HG03175 (cell line): ENCODE results near the gene OR2V1.
"Not testable (repeated sequence)": the region's sequence is repeated elsewhere in the genome, so short reads cannot be mapped to it uniquely, and the experiment has no call there.

Experiments
- ATAC-seq: cut with Tn5 transposase; IDR thresholded peaks from one replicate; pipeline ENCODE4 v1.9.1; 2021; ENCODE audit warnings: mild to moderate bottlenecking, moderate library complexity; ENCODE audit not compliant: unreplicated experiment

The OR2V1 gene

DNA sequence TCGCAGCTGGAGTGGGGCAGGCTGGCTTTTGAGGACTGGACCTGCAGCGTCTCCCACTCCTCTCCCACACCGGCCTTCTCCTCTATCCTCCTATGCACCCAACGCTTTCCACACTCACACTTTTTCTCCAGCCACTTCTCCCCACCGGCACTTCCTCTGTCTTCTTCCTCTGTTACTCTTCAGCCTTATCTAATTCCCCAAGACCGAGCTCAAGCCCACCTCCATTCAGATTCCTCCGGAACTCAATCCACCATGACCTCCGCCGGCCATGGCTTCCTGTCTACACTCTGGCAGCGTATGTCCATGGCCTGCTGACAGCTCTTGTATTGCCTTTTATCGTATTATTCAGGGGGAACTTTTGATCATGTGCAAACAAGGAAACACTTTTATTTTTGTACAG is 545 bp upstream of the OR2V1 start:
- ATAC-seq, result no peak

DNA sequence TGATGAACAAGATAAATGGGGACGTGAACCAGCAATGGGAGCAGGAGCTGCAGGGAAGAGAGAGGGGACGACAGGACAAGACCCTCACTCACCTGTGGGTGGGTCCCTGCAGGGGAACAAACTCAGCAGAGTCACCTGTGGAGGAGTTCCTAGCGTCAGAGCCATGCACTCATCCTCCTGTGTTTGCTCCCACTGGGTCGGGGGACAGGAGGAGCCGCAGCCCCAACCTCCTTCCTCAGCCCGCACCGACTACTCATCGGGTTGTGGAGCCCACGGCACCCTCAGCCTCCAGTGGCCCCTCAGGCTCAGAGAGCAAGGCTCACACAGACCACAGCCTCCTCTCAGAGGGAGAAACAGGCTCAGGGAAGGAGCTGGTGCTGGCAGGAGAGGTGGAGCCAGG is 888 bp downstream of the OR2V1 start:
- not testable (repeated sequence) for ATAC-seq

DNA sequence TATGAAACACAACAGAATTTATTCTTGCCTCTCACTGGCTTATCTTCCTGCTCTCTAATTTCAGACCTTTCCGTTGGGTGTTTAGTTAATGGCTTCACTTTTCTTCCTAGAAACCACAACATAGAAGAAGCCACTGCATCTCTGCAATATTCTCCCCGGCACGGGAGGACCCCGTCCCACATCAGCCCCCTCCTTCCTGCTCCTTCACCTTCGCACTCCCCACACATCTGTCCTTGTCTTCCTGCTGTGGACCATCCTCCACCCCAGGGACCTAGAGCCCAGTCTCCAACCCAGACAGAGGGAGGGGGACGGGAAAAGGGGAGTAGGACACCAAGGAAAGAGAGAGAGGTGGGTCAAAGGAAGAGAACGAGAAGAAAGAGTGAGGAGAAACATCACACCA is 1.4 kb downstream of the OR2V1 start:
- ATAC-seq, result no peak

DNA sequence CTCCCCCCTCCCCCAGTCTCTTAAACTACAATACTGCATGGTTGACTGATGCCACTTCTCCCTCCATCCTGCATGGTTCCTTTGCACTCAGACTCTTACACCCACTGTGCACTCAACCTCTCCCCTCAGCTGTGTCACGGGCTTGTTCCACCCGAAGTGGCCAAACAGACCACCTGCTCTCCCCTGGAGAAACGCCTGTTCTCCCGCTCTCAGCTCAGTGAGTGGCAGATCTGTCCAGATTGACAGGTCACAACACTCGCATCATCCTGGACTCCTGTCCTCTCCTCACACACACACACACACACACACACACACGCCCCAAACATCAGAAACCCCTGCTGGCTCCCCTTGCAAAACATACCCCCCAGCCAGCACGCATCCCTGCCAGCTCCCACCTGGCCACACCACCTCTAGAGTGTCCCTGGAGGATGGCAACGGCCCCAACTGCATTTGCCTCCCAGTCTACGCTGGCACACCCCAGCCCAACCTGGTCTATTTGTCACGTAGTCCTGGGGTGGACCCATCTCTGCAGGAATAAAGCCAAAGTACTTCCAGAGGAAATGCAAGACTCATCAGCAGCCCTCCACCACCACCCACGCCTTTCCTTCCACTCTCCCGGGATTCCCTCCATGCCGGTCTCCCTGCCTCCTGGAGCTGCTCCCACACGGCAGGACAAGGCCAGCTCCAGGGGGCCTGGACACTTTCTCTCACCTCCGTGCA is 2.9 kb downstream of the OR2V1 start:
- no peak for ATAC-seq

DNA sequence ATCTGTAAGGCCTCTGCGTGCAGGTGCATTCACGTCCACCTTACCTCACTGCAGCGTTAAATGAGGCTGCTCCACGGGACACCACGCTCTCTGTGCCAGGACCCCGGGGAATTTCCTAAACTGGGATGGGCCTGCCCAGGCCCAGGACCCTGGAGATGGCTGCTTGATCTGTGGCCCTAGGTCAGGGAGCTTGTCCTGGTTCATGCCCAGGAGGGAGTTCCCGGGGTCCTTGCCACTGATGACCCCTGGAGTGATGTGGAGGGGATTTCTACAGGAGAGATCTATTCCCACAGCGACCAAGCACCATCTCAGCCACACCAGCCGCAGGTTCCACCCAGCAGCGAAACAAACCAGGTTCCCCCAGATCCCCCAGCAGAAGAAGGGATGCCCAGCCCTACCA is 3.5 kb downstream of the OR2V1 start:
- no peak for ATAC-seq

DNA sequence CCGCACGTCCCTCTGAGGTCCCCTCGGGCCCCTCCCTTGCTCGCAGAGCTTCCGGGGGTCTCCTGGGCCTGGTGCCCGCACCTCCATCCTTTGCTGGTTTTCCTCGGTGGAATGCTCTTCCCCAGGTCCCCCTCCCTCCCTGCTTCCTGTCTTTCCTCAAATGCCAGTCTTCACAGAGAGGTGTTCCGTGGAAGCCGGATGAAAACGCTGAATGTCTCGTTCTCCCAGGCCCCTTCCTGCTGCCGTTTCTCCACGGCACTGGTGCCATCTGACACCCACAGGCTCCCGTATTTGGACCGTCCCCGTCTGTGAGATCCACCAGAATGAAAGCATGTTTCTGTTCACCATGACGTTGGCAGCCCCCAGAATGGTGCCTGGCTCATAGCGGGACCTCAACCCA is 4.1 kb downstream of the OR2V1 start:
- ATAC-seq, result no peak

DNA sequence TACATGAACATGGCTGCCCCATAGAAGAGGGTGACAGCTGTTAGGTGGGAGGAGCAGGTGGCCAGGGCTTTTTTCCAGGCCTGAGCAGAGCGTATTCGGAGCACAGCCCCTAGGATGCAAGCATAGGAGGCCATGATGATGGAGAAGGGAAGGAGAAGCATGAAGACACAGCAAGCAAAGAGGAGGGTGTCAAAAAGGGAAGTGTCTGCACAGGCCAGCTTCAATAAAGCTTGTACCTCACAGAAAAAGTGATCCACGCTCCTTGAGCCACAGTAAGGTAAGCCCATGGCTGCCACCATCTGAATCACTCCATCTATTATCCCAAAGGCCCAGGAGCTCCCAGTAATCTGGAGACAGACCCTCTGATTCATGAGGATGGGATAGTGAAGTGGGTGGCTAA is 6.4 kb downstream of the OR2V1 start:
- no peak for ATAC-seq

DNA sequence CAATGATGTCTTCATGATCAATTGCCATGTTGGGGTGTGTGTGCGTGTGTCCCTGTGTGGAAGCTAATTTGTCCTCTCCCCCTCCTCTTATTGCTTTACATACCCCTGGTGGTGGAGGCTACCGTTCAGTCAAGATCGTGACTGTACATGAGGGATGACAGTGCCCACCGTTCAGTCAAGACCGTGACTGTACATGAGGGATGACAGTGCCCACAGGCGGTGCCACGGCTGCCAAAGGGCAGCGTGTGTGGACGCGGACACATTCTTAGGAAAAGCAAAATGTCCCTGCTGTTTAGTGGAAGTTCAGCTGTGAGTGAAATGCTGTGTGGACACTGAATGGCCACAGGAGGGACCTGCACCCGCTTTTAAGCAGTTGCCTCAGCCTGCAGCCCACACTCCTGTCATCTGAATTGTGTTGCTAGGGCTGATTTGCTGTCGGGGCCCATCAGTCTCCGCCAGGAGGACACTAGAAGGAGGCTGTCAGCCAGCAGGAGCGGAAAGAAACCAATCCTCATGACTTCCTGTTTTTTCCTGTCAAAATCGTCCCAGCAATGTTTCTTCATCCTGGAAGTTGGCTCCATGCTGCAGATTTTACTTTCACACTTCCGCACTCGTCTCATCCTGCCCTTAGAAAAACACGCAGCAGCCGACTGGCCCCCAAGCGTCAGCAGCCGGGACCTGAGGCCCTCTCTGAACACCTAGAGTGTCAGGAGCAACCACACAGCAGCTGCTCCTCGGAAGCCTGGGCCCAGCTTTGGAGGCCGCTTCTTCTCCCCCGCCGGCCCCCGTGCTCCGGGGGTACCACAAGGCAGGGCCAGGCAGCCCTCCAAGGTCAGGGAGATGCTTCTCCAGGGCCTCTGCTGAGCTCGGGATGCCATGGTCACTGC is 9.1 kb downstream of the OR2V1 start:
- no peak for ATAC-seq

DNA sequence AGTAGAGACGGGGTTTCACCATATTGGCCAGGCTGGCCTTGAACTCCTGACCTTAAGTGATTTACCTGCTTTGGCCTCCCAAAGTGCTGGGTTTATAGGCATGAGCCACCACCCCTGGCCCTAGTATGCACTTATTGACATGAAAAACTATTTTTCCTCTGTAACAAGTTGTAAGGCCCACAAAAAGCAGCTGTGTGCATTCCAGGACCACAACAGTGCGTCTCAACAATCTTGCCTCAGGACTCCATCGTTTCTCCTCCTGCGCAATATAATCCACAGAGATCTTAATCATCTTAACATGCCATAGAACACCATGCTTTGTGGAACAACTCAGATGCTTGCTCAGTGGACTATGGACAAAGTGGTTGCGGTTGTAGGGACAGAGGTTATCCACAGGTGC is 10.2 kb downstream of the OR2V1 start:
- no peak for ATAC-seq

DNA sequence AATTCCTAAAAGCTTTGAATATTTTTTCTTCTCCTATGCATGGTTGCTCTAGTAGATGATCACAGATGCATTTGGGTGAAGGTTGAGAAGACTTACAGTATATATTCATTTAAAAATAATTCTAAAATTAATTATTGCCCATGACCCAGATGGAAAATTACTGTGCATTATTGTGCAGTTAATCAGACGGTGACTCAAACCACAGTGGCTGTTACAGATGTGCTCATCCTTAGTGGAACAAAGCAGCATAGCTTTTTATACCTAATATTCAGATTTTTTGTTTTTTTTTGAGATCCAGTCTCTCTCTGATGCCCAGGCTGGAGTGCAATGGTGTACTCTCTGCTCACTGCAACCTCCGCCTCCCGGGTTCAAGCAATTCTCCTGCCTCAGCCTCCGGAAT is 10.7 kb downstream of the OR2V1 start:
- ATAC-seq, result no peak

DNA sequence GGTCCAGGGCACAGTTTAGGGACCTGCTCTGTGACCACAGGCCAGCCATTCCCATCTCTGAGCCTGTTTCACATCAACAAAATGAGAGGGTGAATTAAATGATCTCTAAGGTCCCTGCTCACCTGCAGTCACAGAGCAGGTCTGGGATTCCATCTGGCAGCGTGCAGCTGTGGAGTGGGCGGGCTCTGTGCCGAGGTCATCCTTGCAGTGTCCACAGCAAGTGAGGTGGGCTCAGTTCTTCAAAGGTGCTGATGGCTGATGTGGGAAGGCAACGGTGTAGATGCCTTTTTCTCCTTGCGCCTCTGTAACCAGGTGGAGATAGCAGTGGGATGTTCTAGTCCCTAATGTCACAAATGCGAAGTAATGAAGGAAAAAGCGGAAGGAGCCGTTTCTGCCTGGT is 11.9 kb downstream of the OR2V1 start:
- no peak for ATAC-seq

DNA sequence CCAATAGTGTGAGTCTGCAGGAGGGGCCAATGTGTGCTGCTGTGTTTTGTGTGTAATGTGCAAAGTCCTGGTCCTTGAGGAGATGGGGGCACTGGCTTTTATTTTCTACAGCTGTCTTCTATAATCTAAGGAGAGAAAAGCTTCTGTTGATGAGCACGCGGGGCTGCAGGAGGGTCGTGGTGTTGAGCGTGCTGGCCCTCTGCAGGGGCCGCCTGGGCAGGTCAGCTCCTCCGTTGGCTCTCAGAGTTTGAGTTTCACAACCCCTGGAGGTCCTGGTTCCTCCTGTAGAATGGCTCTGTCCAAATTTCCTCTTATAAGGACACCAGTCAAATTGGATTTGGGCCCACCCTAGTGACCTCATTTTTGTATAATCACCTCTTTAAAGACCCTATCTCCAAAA is 12.6 kb downstream of the OR2V1 start:
- ATAC-seq, result no peak

DNA sequence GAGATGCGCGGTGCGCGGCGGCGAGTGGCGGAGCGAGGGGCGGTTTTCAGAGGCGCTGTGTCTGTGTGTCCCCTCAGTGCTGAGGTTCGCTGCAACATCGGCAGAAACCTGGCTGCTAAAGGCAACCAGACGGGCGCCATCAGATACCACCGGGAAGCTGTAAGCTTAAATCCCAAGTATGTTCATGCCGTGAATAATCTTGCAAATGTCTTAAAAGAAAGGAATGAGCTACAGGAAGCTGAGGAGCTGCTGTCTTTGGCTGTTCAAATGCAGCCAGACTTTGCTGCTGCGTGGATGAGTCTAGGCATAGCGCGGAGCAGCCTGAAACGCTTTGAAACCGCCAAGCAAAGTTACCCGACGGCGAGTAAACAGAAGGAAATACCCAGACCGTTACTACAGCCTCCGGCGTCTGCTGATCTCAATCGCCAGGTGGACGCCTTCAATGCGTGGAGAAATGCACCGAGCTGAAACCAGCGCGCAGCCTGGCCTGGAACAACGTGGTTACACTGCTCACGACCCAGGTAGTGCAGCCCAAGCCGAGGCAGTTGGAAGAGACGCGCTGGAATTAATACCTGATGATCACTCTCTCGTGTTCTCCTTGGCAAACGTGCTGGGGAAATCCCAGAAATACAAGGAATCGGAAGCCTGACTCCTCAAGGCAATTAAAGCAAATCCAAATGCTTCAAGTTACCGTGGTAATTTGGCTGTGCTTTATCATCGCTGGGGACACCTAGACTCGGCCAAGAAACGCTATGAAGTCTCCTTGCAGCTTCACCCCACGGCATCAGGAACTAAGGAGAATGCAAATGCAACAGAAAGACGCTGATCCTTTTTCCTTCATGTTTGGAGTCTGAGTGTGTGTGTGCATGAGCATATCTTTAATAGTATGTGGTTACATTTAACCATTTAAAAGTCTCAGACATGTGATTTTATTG is 15.9 kb downstream of the OR2V1 start:
- no peak for ATAC-seq

DNA sequence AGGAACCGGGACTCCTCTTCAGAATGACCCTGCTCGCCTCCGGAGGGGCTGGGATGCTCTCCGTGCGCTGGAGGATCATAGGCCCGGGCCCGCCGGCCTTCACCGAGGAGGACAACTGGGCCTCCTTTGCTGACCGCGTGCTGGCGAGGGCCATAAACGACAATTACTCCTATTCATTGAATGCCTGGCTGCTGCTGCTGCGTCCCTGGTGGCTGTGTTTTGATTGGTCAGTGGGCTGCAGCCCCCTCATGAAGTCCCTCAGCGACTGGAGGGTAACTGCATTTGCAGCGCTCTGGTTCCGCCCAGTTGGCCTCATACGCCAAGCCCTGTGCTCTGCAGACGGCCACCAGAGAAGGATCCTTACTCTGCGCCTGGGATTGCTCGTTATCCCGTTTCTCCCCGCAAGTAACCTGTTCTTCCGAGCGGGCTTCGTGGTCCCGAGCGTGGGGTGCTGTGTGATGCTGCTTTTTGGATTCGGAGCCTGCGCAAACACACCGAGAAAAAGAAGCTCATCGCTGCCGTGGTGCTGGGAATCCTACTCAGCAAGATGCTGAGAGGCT is 16.6 kb downstream of the OR2V1 start:
- ATAC-seq, result no peak

DNA sequence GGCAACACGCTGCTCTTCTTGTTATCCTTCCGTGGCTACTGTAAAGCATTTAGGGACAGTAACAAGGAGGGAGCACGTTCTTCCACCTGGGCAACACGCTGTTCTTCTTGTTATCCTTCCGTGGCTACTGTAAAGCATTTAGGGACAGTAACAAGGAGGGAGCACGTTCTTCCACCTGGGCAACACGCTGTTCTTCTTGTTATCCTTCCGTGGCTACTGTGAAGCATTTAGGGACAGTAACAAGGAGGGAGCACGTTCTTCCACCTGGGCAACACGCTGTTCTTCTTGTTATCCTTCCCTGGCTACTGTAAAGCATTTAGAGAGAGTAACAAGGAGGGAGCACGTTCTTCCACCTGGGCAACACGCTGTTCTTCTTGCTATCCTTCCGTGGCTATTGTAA is 17.4 kb downstream of the OR2V1 start:
- ATAC-seq, result not testable (repeated sequence)

DNA sequence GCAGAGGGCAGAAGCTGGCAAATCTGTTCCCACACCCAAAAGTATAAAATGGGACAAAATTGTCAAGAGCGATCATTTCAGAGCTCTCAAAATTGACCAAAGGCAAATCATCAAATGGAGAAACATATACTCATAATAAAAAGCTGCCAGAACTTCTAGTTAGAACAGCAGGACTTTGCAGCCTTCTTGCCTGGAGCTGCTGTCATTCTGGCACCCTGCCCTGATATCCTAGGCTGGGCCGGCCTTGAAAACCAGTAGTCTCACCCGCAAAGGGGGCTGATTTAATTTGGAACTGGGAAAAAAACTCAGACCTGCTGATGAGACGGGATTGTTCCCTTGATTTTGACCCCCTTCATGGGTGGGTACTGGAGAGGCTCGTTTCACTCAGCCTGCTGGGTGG is 18.5 kb downstream of the OR2V1 start:
- ATAC-seq, result no peak

DNA sequence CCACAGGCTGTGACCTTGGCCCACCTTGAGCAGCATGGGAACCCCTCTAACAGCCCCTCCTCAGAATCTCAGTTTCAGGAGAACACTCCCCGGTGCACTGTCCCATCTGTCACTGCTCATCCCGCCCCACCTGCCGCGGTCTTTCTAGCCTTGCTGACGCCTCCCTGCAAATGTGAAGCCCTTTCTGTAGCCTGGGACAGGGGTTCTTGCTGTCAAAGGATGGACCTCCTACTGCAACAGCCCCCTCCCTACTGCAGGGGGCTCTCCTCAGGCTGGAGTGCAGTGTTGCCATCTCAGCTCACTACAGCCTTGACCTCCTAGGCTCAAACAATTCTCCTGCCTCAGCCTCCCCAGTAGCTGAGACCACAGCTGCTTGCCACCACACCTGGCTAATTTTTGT is 20.0 kb downstream of the OR2V1 start:
- ATAC-seq, result no peak

DNA sequence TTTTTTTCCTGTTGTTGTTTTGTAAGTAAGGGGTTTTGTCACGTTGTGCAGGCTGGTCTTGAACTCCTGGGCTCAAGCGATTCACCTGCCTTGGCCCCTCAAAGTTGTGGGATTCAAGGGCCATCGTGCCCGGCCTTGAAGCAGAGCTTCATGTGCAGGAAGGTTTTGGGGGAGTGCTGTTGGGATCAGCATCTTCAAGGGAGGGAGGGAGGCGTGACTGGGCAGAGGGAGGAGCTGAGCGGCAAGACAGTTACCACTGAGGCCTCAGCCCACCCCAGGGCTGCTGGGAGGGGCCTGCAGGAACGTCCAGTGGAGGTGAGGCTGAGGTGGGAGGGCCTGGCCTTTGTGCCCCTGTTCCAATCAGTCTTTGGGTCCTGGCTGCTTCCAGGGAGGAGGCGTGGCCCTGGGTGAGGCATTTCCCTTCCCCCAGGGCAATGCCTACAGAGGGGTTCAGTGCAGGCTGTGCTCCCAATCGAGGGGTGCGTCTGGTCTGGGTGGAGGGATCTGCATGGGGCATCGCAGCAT is 21.4 kb downstream of the OR2V1 start:
- no peak for ATAC-seq

DNA sequence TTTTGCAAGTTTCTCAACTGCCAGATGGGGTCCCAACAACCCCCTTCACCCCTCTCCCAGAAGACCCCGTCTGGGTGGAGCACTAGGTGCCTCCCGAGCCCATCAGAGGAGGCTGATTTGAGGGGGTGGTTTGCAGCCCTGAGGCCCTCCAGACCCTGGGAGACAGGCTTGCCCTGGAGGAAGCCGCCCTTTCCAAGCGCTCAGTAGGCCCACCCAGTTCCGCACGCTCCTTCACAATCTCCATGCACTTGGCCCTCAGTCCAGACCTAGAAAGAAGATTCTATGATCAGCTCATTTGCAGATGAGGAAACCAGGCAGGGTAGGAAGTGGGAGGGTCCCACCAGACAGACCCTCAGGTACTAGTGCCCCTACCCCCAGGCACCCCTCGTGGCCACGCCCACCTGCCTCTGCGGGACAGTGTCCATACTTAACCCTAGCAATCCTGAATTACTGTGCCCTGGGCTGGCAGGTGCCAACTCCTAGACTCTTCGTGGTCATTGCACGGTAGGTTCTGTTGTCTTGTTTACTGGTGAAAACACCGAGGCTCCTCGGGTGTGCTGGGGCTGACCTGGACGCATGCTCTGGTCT is 22.3 kb downstream of the OR2V1 start:
- ATAC-seq, result no peak

DNA sequence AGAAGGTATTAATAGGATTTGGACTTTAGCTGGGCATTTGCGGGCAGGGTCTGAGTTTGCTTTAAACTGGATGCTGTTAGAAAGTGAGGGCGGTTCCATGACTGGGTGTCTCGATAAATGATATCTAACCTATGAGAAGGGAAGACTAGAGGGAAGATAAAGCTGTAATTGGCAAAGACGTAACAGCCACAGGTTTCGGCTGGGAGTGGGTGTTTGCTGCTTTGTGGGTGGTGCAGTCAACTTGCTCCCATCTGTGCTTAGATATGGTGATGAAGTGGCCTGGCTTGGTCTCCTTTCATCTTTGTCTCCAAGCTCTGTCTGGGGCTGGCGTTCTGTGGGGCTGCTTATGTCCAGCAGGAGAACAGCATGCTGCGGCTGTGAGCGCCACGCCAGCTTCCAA is 23.3 kb downstream of the OR2V1 start:
- ATAC-seq, result no peak
